Esophagus muscularis mucosa (tissue), 4 donors: ENCODE results near the gene TOR1AIP1. TPM values are rescaled to one million over a fixed set of nuclear protein-coding genes. Genes with fewer than 3 reads are reported as not detected.
A peak's percentile ranks its signal among the peaks of the same experiment; 100 is the strongest.
"Not testable (repeated sequence)": the region's sequence is repeated elsewhere in the genome, so short reads cannot be mapped to it uniquely, and the experiment has no call there.

Experiments used
- DNase-seq: peaks from one replicate; pipeline ENCODE4 v3.0.0-alpha.2; 2017; ENCODE audit errors: extremely low spot score
- H3K27ac ChIP-seq, 4 donors: fragments of 200-600 bp; sonication (generic); replicated peaks in 1 of 4; 1 replicate in 3 of 4; 2 replicates in 1 of 4; pipeline ENCODE4 v1.5.1; 2016 to 2019; ENCODE audit warnings: mild to moderate bottlenecking in 1 of 4
- H3K27me3 ChIP-seq, 4 donors: fragments of 200-600 bp; sonication (generic); one replicate each; pipeline versions ENCODE4 v1.5.1 to v1.6.0; 2016 to 2019
- H3K36me3 ChIP-seq, 4 donors: fragments of 200-600 bp; sonication (generic); one replicate each; pipeline ENCODE4 v1.5.1; 2016 to 2019
- H3K4me1 ChIP-seq, 4 donors: fragments of 200-600 bp; sonication (generic); one replicate each; pipeline ENCODE4 v1.5.1; 2016 to 2019
- H3K4me3 ChIP-seq, 4 donors: fragments of 200-600 bp; sonication (generic); 1 replicate in 2 of 4; 2 replicates in 2 of 4; pipeline ENCODE4 v1.5.1; 2016 to 2019; ENCODE audit warnings: mild to moderate bottlenecking in 4 of 4, moderate library complexity in 1 of 4
- H3K9me3 ChIP-seq, 4 donors: fragments of 200-600 bp; sonication (generic); 1 replicate in 3 of 4; 2 replicates in 1 of 4; pipeline ENCODE4 v1.5.1; 2016 to 2019
- EP300 ChIP-seq: sonication (generic); formaldehyde crosslinking; IDR thresholded peaks from one replicate; pipeline ENCODE4 v1.6.1; 2017; ENCODE audit warnings: antibody characterized with exemption
- POLR2A ChIP-seq: fragments of 450-650 bp; IDR thresholded peaks from one replicate; pipeline ENCODE4 v1.6.1; 2017; ENCODE audit warnings: antibody characterized with exemption, moderate library complexity, mild to moderate bottlenecking, low read depth
- POLR2AphosphoS5 ChIP-seq, 2 donors: sonication (generic); formaldehyde crosslinking; IDR thresholded peaks; one replicate each; pipeline ENCODE4 v1.6.1; 2017; ENCODE audit warnings: antibody characterized with exemption in 2 of 2
- WGBS: methylation state at CpG from one replicate; pipeline ENCODE4 v1.1.5; 2018; 5-methylcytosine and 5-hydroxymethylcytosine counted together
- intact Hi-C: fragments of 100-400 bp; cut with DNase I; formaldehyde crosslinking; loops from one replicate; pipeline ENCODE4 v1.15.1; 2023
- total RNA-seq, 4 donors: library from RNA; depleted of rRNA; stranded (reverse); fragments of >200 nt; gene quantifications; one replicate each; pipeline versions ENCODE4 v1.1.0 to v1.2.1, GENCODE V29; 2016
- TF ChIP-seq, protein P1 (sequence below), 3 experiments: fragments of 200-600 bp in 2 of 3; fragments of 450-650 bp in 1 of 3; sonication (generic) in 2 of 3; IDR thresholded peaks; one replicate each; pipeline ENCODE4 v1.5.1; 2017 to 2019; ENCODE audit warnings: antibody characterized with exemption in 3 of 3, mild to moderate bottlenecking in 2 of 3, moderate library complexity in 1 of 3

The TOR1AIP1 gene
- total RNA-seq, 4 donors from 2014 or later: 114 to 145 (median 126) TPM

DNA sequence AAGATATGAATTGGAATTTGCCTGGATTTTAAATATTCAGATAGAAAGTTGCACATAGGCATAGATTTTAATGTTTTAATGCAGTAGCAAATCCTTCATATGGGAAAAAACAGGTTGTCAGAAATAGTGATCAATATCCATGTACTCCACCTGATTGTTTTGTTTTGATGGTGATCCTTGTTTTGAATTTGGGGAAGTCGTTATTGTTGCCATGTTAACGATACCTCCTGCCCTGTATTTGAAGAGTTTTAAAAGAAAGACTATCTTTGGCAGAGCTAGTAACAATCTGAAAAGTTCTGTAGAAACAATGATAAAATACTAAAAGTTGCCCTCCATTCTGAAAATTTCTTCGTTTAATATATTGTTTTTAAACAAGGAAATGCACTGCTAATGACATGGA, 73.6 kb downstream of the TOR1AIP1 start:
- H3K36me3 ChIP-seq: no peaks in the 10 kb centered on the region
- no peaks in the 10 kb centered on the region for H3K27me3 ChIP-seq
- DNase-seq: no peak
- H3K4me3 ChIP-seq: peak overlapping the region; percentile 88 to 99 (median 94)
- no peaks in the 10 kb centered on the region for H3K9me3 ChIP-seq
- 1% methylated on average over 3 of the region's 3 CpGs for WGBS
- TF ChIP-seq, protein P1, sequence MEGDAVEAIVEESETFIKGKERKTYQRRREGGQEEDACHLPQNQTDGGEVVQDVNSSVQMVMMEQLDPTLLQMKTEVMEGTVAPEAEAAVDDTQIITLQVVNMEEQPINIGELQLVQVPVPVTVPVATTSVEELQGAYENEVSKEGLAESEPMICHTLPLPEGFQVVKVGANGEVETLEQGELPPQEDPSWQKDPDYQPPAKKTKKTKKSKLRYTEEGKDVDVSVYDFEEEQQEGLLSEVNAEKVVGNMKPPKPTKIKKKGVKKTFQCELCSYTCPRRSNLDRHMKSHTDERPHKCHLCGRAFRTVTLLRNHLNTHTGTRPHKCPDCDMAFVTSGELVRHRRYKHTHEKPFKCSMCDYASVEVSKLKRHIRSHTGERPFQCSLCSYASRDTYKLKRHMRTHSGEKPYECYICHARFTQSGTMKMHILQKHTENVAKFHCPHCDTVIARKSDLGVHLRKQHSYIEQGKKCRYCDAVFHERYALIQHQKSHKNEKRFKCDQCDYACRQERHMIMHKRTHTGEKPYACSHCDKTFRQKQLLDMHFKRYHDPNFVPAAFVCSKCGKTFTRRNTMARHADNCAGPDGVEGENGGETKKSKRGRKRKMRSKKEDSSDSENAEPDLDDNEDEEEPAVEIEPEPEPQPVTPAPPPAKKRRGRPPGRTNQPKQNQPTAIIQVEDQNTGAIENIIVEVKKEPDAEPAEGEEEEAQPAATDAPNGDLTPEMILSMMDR (IDR thresholded peaks at IDR 0.05): no peak
- TF ChIP-seq EP300: no peak
- no peak for TF ChIP-seq POLR2AphosphoS5 (IDR thresholded peaks at IDR 0.05)
- TF ChIP-seq POLR2A: no peak
- H3K27ac ChIP-seq: peak overlapping the region; percentile 95 to 98 (median 96)
- intact Hi-C loops: loop anchor here (10.0 kb wide), 1 partner anchor 219 kb away; no protein-coding TSS in a partner anchor
- H3K4me1 ChIP-seq: peaks cover 29 to 47% (median 34%) of the 10 kb centered on the region in 4 donors

DNA sequence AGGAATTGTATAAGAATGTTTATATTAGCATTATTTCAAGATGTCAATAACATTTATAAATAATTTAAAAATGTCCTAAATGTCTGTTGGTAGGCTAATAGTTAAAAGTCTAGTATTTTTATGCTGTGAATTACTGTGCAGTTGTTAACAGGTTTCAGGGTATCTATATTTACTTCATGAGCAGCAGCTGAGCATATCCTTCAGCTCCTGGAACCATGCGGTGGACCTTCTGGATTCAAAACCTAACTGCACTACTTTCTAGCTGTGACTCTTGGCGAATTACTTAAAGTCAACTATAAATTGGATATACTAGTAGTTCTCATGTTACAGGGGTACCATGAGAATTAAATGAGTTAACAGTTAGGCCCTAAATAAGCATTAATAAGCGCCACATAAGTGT, 76.3 kb downstream of the TOR1AIP1 start:
- intact Hi-C loops: loop anchor here (10.0 kb wide), 1 partner anchor 216 kb away; no protein-coding TSS in a partner anchor
- Histone ChIP-seq H3K27ac (no peak overlapping the region), H3K36me3 (peaks cover 0 to 8% (median 0%) of the 10 kb centered on the region in 4 donors), H3K9me3 (no peaks in the 10 kb centered on the region), H3K27me3 (no peaks in the 10 kb centered on the region), H3K4me1 (peaks cover 25 to 44% (median 30%) of the 10 kb centered on the region in 4 donors), H3K4me3 (no peak overlapping the region)
- DNase-seq: no peak
- 80% methylated on average over 3 of the region's 3 CpGs for WGBS
- TF ChIP-seq POLR2AphosphoS5 (IDR thresholded peaks at IDR 0.05) (no peak), EP300 (no peak), POLR2A (no peak)
- TF ChIP-seq, protein P1 (IDR thresholded peaks at IDR 0.05): no peak

DNA sequence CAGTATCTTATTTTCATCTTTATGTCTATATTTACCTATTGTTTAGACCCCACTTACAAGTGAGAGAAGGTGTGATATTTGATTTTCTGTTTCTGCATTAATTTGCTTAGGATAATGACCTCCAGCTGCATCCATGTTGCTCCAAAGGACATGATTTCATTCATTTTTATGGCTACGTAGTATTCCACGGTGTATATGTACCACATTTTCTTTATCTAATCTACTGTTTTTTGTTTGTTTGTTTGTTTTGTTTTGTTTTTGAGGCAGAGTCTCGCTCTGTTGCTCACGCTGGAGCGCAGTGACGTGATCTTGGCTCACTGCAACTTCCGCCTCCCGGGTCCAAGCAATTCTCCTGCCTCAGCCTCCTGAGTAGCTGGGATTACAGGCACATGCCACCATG, 80.1 kb downstream of the TOR1AIP1 start:
- H3K27ac ChIP-seq, H3K4me3 ChIP-seq, H3K27me3 ChIP-seq, H3K36me3 ChIP-seq, intact Hi-C loops, H3K9me3 ChIP-seq, DNase-seq: not testable (repeated sequence)
- H3K4me1 ChIP-seq: peaks cover 11 to 40% (median 27%) of the 10 kb centered on the region in 4 donors
- over 99% methylated on average over 8 of the region's 8 CpGs for WGBS

DNA sequence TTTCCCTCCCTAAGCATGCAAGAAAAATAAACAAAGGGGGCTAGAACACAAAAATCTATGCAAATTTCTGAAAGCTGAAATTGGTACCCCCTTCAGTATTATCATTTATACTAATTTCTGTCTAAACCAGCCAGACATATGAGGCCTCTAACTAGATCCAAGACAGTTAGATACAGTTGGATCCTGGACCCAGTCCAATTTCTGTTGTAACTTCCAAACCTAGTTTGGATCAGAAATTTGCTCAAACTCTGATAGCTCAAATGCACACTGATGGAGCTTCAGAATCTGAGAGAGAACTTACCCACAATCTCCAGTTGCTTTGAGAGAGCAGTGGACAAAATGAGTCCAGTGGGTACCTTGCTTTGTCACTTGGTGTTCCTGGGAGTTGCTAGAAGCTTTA, 84.5 kb downstream of the TOR1AIP1 start:
- Histone ChIP-seq H3K27me3 (no peaks in the 10 kb centered on the region), H3K4me1 (peaks cover 32 to 53% (median 52%) of the 10 kb centered on the region in 4 donors), H3K36me3 (peaks cover 0 to 7% (median 0%) of the 10 kb centered on the region in 4 donors), H3K4me3 (no peak overlapping the region), H3K9me3 (no peaks in the 10 kb centered on the region), H3K27ac (no peak overlapping the region)
- DNase-seq: no peak
- intact Hi-C loops: no loop called here
- TF ChIP-seq POLR2A (no peak), EP300 (no peak), POLR2AphosphoS5 (IDR thresholded peaks at IDR 0.05) (no peak)
- TF ChIP-seq, protein P1 (IDR thresholded peaks at IDR 0.05): no peak

DNA sequence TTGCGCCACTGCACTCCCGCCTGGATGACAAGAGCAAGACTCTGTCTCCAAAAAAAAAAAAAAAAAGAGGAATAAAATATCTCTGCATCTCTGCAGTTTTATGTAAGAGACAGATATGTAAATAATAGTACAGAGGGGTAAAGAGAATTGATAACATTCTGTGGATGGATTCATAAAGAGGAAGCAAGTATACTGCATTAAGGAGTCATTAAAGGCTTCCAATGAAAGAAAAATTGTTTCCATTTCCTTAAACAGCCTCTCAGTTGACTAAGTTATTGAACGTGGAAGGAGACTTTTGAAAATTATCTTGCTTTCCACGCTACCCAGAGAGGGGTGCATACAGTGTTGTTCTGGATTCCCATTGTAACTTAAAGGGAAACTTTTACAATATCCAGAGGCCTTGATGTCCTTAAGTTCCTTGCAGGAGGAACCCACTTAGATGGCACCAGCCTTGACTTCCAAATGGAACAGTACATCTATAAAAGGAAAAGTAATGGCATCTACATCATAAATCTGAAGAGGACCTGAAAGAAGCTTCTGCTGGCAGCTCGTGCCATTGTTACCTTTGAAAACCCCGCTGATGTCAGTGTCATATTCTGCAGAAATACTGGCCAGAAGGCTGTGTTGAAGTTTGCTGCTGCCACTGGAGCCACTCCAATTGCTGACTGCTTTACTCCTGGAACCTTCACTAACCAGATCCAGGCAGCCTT, 86.4 kb downstream of the TOR1AIP1 start:
- Histone ChIP-seq H3K9me3 (no peaks in the 10 kb centered on the region), H3K4me1 (peaks cover 35 to 66% (median 62%) of the 10 kb centered on the region in 4 donors), H3K4me3 (no peak overlapping the region), H3K36me3 (no peaks in the 10 kb centered on the region), H3K27ac (peak overlapping the region; percentile 69 to 76 (median 72)), H3K27me3 (no peaks in the 10 kb centered on the region)
- intact Hi-C loops: no loop called here
- no peak for TF ChIP-seq POLR2AphosphoS5 (IDR thresholded peaks at IDR 0.05)
- no peak for DNase-seq
- whole genome bisulfite sequencing: 91% methylated on average over 5 of the region's 6 CpGs
